ENCODE results near the gene TNNT3. TPM values are rescaled to one million over a fixed set of nuclear protein-coding genes. Genes with fewer than 3 reads are reported as not detected.

TNNT3 gene
- total and polyA plus RNA-seq, 8 donors, result 1.7 to 4.4 (median 2.5) TPM

DNA sequence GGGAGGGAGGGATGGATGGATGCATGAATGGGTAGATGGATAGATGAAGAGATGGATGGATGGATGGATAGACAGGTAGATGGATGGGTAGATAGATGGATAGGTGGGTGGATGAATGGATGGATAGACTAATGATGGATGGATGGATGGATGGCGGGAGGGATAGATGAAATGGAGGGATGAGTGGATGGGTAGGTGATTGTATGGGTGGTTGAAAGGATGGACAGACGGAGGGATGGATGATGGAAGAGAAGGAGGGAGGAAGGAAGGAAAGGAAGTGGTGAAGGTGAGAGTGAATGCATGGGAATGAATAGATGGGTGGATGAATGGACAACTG lies 3.7 kb upstream of the TNNT3 start:
- no peaks in the 10 kb centered on the region for H3K9me3 ChIP-seq
- ATAC-seq (no peak), DNase-seq (no peak)
- no peaks in the 10 kb centered on the region for H3K4me1 ChIP-seq
- TF ChIP-seq, protein P1, sequence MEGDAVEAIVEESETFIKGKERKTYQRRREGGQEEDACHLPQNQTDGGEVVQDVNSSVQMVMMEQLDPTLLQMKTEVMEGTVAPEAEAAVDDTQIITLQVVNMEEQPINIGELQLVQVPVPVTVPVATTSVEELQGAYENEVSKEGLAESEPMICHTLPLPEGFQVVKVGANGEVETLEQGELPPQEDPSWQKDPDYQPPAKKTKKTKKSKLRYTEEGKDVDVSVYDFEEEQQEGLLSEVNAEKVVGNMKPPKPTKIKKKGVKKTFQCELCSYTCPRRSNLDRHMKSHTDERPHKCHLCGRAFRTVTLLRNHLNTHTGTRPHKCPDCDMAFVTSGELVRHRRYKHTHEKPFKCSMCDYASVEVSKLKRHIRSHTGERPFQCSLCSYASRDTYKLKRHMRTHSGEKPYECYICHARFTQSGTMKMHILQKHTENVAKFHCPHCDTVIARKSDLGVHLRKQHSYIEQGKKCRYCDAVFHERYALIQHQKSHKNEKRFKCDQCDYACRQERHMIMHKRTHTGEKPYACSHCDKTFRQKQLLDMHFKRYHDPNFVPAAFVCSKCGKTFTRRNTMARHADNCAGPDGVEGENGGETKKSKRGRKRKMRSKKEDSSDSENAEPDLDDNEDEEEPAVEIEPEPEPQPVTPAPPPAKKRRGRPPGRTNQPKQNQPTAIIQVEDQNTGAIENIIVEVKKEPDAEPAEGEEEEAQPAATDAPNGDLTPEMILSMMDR (IDR thresholded peaks at IDR 0.05), result no peak
- no peak overlapping the region for H3K27ac ChIP-seq
- intact Hi-C loops (cut with DNase I), result loop anchor here in 1 of 2 donors (1.0 kb wide), 1 partner anchor 22 kb away; no protein-coding TSS in a partner anchor
- no peak overlapping the region for H3K4me3 ChIP-seq
- peaks cover 0 to 10% of the 10 kb centered on the region in 2 donors for H3K27me3 ChIP-seq
- H3K36me3 ChIP-seq, result no peaks in the 10 kb centered on the region

DNA sequence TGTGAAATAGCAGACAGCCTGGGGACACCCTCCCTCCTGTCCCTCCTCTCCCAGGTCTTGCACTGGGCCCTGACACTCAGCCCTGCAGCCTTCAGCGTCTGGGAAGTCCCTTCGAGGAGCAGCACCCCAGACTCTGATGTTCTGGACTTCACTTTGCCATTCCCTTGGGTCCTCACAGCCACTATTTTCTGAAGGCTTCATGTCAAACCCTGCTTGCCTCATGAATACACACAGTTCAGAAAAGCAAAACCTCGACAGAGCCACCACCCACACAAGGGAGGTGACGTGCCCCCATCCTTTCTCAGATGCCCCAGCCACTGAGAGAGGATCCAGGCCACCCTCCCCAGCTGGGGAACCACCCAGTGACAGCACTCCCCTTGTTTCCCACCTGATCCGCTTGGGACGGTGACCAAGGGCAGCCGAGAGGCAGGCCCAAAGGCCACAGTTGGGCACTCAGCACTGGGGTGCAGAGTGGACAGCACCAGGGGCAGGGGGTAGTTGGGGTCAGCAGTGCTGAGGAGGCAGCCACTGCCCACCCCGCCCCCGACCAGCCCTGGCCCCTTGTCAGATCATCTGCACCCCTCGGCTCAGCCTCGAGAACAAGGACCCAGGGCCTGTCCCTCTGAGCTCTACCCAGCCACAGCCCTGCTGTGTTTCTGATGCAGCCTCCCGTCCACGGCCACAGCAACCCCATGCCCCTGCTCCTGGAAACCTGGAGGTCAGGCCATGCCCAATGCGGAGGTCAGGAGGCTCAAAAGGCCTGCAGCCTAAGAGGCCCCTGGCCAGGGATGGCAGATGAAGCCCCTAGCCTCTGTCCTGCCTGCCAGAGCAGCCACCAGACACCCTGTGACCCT lies 3.1 kb upstream of the TNNT3 start:
- no peak overlapping the region for H3K27ac ChIP-seq
- H3K27me3 ChIP-seq, result peaks cover 0 to 10% of the 10 kb centered on the region in 2 donors
- ATAC-seq (no peak), DNase-seq (peak in 2 of 4 donors; percentile 15 to 74)
- H3K9me3 ChIP-seq, result no peaks in the 10 kb centered on the region
- H3K4me3 ChIP-seq, result no peak overlapping the region
- no peaks in the 10 kb centered on the region for H3K36me3 ChIP-seq
- no peaks in the 10 kb centered on the region for H3K4me1 ChIP-seq
- intact Hi-C loops (cut with DNase I), result loop anchor here in 1 of 2 donors (1.0 kb wide), 1 partner anchor 23 kb away; no protein-coding TSS in a partner anchor
- TF ChIP-seq, protein P1 (IDR thresholded peaks at IDR 0.05), result no peak

DNA sequence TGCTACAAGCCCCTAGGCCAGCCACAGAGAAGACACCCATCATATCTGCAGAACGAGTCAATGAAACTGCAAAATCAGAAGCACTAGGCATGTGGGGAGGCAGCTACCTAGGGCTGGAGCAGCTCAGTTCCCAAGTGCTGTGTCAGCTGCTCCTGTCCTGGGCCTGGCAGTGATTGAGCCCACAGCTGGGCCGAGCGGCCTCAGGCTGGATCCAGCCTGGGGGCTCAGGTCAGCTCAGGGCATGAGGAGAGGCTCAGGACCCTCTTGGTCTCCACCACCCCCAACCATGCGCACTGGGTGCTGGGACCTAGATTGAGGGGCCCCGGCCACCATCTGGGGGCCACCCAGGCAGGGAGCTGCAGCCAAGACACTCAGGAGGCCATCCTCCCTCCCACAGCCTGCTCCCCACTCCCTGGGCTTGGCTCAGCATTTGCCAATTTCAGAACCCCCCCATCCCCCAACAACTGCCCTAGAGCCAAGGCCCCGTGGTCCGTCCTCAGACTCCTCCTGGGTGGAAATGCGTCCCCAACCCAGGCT lies 2.4 kb upstream of the TNNT3 start:
- no peak for ATAC-seq
- intact Hi-C loops (cut with DNase I), result loop anchor here in 1 of 2 donors (1.0 kb wide), 1 partner anchor 24 kb away; no protein-coding TSS in a partner anchor
- peak in 3 of 4 donors; percentile 29 to 59 (median 58) for DNase-seq
- H3K9me3 ChIP-seq, result no peaks in the 10 kb centered on the region
- H3K4me1 ChIP-seq, result no peaks in the 10 kb centered on the region
- no peak overlapping the region for H3K4me3 ChIP-seq
- no peak overlapping the region for H3K27ac ChIP-seq
- TF ChIP-seq, protein P1 (IDR thresholded peaks at IDR 0.05), result no peak
- peaks cover 0 to 12% of the 10 kb centered on the region in 2 donors for H3K27me3 ChIP-seq
- no peaks in the 10 kb centered on the region for H3K36me3 ChIP-seq

DNA sequence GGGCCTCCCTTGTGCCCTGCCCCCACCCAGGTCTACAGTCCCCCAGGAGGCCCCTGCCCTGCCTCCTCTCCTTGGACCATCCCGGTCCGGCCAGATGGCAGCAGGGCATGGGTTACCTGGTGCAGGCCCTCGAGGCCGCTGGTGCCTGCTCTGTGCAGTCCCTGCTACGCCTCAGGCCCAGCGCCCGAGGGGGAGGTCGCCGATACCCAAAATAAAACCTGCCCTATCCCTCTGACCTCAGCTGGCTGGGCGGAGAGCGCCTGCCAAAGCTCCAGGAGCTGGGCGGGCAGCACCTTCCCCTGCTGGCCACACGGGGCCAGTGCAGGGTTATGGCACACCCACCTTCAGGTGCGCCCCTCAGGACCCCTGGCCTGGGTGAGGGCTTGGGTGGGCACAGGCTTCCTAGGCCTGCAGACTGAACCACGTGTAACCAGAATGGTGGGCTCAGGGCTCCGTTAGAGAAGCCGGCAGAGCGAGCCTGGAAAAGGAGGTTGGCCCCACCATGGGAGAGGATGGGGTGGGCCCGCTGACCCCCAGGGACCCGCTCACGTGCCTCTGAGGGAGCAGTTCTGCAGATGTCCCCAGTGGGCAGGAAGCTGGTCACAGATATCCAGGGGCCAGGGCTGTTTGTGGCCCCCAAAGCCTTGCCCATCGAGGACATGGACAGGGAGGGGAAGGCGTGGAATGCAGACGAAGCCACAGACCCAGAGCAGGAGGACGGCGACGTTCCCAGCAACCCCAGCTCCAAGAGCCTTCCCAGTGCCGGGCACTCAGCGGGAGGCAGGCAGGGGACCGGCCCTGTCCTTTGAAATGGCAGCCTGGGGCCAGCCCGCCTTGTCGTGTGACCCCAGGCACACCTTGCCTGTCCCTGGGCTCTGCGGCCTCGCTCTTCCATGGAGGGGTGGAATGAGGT lies 1.7 kb upstream of the TNNT3 start:
- no peaks in the 10 kb centered on the region for H3K9me3 ChIP-seq
- H3K4me3 ChIP-seq, result no peak overlapping the region
- no peaks in the 10 kb centered on the region for H3K4me1 ChIP-seq
- intact Hi-C loops (cut with DNase I), result no loop called here
- TF ChIP-seq, protein P1 (IDR thresholded peaks at IDR 0.05), result peak in 1 of 2 donors; percentile 24
- DNase-seq, result peak in 2 of 4 donors; percentile 28 to 79
- ATAC-seq, result peak; percentile 8
- H3K27ac ChIP-seq, result no peak overlapping the region
- no peaks in the 10 kb centered on the region for H3K36me3 ChIP-seq
- H3K27me3 ChIP-seq, result peaks cover 0 to 16% of the 10 kb centered on the region in 2 donors

All from left lung (tissue), 10 donors.